Activated CD8-positive, alpha-beta T cell treated with anti-CD3 and anti-CD28 coated beads for 36 hours (primary cell): ENCODE data around the gene C1orf105. TPM values are rescaled to one million over a fixed set of nuclear protein-coding genes. Genes with fewer than 3 reads are reported as not detected.

ENCODE experiments used
- ATAC-seq: fragments of 200-7000 bp; cut with Tn5 transposase; one replicate; pipeline ENCODE4 v1.10.0; 2021; ENCODE audit warnings: mild to moderate bottlenecking, moderate library complexity
- CTCF ChIA-PET: fragments of 350-600 bp; sonication (Branson Sonifier 250); formaldehyde crosslinking; loops from one replicate; lab custom pipeline; 2021; ENCODE audit warnings: antibody characterized with exemption; lab: Charles Lee
- POLR2A ChIA-PET: fragments of 350-600 bp; sonication (Branson Sonifier 250); formaldehyde crosslinking; loops from one replicate; lab custom pipeline; 2021; ENCODE audit warnings: antibody characterized with exemption; lab: Charles Lee
- DNase-seq: peaks from one replicate; pipeline ENCODE4 v3.0.0-alpha.2; 2020
- H3K27ac Mint-ChIP-seq: one replicate; pipeline ENCODE4 v1.8.0; 2021; ENCODE audit warnings: mild to moderate bottlenecking, mixed read lengths
- H3K27me3 Mint-ChIP-seq: one replicate; pipeline ENCODE4 v1.8.0; 2021; ENCODE audit warnings: mixed read lengths
- H3K36me3 Mint-ChIP-seq: one replicate; pipeline ENCODE4 v1.8.0; 2021; ENCODE audit warnings: low read depth, mixed read lengths
- H3K4me1 Mint-ChIP-seq: one replicate; pipeline ENCODE4 v1.8.0; 2021; ENCODE audit warnings: low read depth, mixed read lengths
- H3K4me3 Mint-ChIP-seq: one replicate; pipeline ENCODE4 v1.8.0; 2021; ENCODE audit warnings: mild to moderate bottlenecking, moderate library complexity, mixed read lengths
- H3K9me3 Mint-ChIP-seq: one replicate; pipeline ENCODE4 v1.8.0; 2021; ENCODE audit warnings: mixed read lengths
- intact Hi-C: fragments of 100-400 bp; cut with micrococcal nuclease; formaldehyde crosslinking; loops from one replicate; pipeline ENCODE4 v1.10.0; 2022
- total RNA-seq, 2 experiments: library from RNA; stranded (reverse); gene quantifications; one replicate each; pipeline ENCODE4 v1.2.3, GENCODE V29; 2021
- TF ChIP-seq, protein P1 (sequence below): fragments of 200-600 bp; IDR thresholded peaks from one replicate; pipeline ENCODE4 v1.8.0; 2022; ENCODE audit warnings: antibody characterized with exemption, mild to moderate bottlenecking

The C1orf105 gene
- total RNA-seq, 2 experiments from 2014 or later = not detected

DNA sequence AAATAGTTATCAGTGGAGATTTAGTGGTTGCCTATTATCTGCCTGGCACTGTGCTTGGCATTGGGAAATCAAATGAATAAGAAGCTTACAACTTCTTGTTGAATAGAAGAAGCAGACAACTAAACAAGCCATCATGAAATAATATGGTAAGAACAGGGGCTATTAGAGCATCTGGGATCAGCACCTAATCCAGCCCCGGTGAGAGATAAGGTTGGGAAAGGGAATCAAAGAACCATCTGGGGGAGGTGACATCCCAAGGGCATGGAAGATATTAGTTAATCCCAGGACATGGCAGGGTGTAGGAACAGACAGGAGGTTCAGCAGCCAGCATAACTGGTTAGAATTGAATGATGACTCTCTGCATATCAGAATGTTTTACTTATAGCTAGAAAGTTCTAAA, 76.2 kb downstream of the C1orf105 start:
- TF ChIP-seq, protein P1, sequence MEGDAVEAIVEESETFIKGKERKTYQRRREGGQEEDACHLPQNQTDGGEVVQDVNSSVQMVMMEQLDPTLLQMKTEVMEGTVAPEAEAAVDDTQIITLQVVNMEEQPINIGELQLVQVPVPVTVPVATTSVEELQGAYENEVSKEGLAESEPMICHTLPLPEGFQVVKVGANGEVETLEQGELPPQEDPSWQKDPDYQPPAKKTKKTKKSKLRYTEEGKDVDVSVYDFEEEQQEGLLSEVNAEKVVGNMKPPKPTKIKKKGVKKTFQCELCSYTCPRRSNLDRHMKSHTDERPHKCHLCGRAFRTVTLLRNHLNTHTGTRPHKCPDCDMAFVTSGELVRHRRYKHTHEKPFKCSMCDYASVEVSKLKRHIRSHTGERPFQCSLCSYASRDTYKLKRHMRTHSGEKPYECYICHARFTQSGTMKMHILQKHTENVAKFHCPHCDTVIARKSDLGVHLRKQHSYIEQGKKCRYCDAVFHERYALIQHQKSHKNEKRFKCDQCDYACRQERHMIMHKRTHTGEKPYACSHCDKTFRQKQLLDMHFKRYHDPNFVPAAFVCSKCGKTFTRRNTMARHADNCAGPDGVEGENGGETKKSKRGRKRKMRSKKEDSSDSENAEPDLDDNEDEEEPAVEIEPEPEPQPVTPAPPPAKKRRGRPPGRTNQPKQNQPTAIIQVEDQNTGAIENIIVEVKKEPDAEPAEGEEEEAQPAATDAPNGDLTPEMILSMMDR = no peak
- no peaks in the 10 kb centered on the region for H3K4me1 Mint-ChIP-seq
- POLR2A ChIA-PET = no interaction called here
- intact Hi-C loops = no loop called here
- no peaks in the 10 kb centered on the region for H3K9me3 Mint-ChIP-seq
- H3K27ac Mint-ChIP-seq = no peak overlapping the region
- DNase-seq (no peak), ATAC-seq (no peak)
- no peaks in the 10 kb centered on the region for H3K36me3 Mint-ChIP-seq
- H3K27me3 Mint-ChIP-seq = peaks cover 1% of the 10 kb centered on the region
- H3K4me3 Mint-ChIP-seq = no peak overlapping the region
- CTCF ChIA-PET = interaction anchor here (0.8 to 1.4 kb wide), 2 partner anchors 34 to 45 kb away, joined by 3 read pairs; no protein-coding TSS in a partner anchor

DNA sequence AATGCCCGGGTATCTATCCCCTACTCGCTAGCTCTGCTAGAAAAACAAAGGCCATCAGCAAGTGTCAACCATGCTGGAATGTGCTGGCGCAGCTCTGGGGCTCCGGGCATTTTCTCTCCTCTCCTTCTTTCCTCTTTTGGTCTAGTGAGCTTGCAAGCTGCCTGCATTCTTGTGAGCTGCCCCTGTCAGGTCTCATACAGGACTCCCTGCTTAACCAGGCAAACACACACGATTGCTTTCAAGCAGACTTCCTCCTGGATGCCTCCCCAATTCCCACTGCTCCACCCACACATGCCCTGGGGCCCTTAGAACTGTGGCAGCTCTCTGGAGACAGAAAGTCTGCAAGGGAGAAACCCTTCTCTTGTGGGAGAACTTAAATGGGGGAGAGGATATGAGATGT, 76.7 kb downstream of the C1orf105 start:
- TF ChIP-seq, protein P1 = no peak
- ChIA-PET POLR2A (no interaction called here), CTCF (interaction anchor here (0.8 to 1.4 kb wide), 2 partner anchors 34 to 46 kb away, joined by 3 read pairs; no protein-coding TSS in a partner anchor)
- no peak overlapping the region for H3K27ac Mint-ChIP-seq
- H3K9me3 Mint-ChIP-seq = no peaks in the 10 kb centered on the region
- H3K27me3 Mint-ChIP-seq = no peaks in the 10 kb centered on the region
- intact Hi-C loops = no loop called here
- H3K36me3 Mint-ChIP-seq = no peaks in the 10 kb centered on the region
- no peak for DNase-seq
- no peak for ATAC-seq
- no peaks in the 10 kb centered on the region for H3K4me1 Mint-ChIP-seq
- H3K4me3 Mint-ChIP-seq = no peak overlapping the region

- TF ChIP-seq, protein P1 = no peak
- no peak for ATAC-seq
- intact Hi-C loops = no loop called here
Observed at GRCh38 chr1:172498857-172499256, 78.4 kb downstream of the C1orf105 start.

DNA sequence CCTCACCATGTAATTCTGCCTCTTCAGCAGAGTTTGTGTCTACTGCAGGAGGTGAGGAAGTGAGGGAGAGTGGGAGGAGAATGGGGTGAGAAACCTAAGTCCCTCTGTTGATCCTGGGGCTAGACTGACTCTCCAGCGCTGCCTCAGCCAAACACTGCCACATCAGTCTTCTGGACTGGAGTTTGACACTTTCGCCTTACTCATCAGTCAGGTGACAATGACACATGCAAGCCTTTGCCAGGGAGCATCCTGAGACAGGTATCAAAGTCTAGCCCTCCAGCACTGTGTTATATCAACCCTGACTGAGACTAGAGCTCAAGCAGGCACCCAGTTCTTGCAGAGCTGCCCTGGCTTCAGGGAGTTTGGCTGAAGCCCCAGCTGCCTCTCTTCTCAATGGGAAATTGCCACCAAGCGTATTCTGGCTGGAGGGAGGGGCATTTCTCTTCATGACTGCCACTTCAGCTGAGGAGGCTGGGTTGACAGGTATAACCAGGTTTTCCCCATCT, 79.2 kb downstream of the C1orf105 start:
- intact Hi-C loops = no loop called here

More at GRCh38 chr1:172498857-172499256, 78.4 kb downstream of the C1orf105 start:
- H3K27ac Mint-ChIP-seq = no peak overlapping the region
- no peak overlapping the region for H3K4me3 Mint-ChIP-seq
- ChIA-PET POLR2A (interaction anchor here (0.7 kb wide), 1 partner anchor 12 kb away, joined by 3 read pairs; no protein-coding TSS in a partner anchor), CTCF (interaction anchor here (0.6 kb wide), 1 partner anchor 228 kb away, joined by 3 read pairs; no protein-coding TSS in a partner anchor)
- H3K27me3 Mint-ChIP-seq = peaks cover 5% of the 10 kb centered on the region
- no peak for DNase-seq
- H3K36me3 Mint-ChIP-seq = no peaks in the 10 kb centered on the region
- no peaks in the 10 kb centered on the region for H3K9me3 Mint-ChIP-seq
- H3K4me1 Mint-ChIP-seq = no peaks in the 10 kb centered on the region

DNA sequence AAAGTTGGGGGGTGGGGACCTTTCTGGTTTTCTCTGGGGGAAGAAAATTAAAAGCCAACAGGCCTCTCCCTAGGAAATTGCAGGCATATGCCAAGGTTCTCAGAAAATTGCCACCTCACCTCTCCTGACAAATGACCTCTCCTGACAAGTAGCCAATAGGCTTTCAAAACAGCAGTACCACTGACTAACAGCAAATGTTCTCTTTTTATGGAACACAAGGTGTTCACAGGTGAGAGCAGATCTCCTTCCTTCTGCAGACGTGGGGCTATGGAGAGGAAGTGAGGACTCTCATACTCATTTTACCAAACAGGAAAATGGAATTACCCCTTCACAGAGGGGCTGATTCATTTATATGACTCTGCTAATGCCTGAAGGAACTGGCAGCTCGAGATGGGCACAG, 79.7 kb downstream of the C1orf105 start:
- ChIA-PET CTCF (no interaction called here), POLR2A (no interaction called here)
- TF ChIP-seq, protein P1 = no peak
- Mint-ChIP-seq H3K9me3 (no peaks in the 10 kb centered on the region), H3K36me3 (no peaks in the 10 kb centered on the region), H3K4me1 (no peaks in the 10 kb centered on the region), H3K27me3 (peaks cover 5% of the 10 kb centered on the region), H3K4me3 (no peak overlapping the region), H3K27ac (no peak overlapping the region)
- no peak for ATAC-seq
- no peak for DNase-seq
- intact Hi-C loops = no loop called here

More for the DNA sequence above, 79.2 kb downstream of the C1orf105 start:
- H3K36me3 Mint-ChIP-seq = no peaks in the 10 kb centered on the region
- no peak overlapping the region for H3K27ac Mint-ChIP-seq
- ChIA-PET CTCF (no interaction called here), POLR2A (no interaction called here)
- no peak overlapping the region for H3K4me3 Mint-ChIP-seq
- no peaks in the 10 kb centered on the region for H3K4me1 Mint-ChIP-seq
- ATAC-seq (peak; percentile 65), DNase-seq (peak; percentile 10)
- TF ChIP-seq, protein P1 = no peak
- peaks cover 5% of the 10 kb centered on the region for H3K27me3 Mint-ChIP-seq
- H3K9me3 Mint-ChIP-seq = no peaks in the 10 kb centered on the region
